H1 (cell line): Measurements from ENCODE around the gene SPINDOC. TPM values are rescaled to one million over a fixed set of nuclear protein-coding genes. Genes with fewer than 3 reads are reported as not detected.

ENCODE experiments used
- POLR2A ChIP-seq, 2 experiments: IDR thresholded peaks; 1 replicate in 1 of 2; 2 replicates in 1 of 2; pipeline ENCODE4 v1.6.1; 2011; ENCODE audit warnings: low read depth in 2 of 2, low read length in 2 of 2, mild to moderate bottlenecking in 2 of 2; ENCODE audit errors: control extremely low read depth in 1 of 2
- YY1 ChIP-seq: IDR thresholded peaks from 2 replicates; pipeline ENCODE4 v1.6.1; 2011; ENCODE audit warnings: low read depth, mild to moderate bottlenecking, low read length
- polyA plus RNA-seq, 7 experiments: library from polyadenylated mRNA; depleted of rRNA in 3 of 7; stranded (reverse) in 5 of 7; unstranded in 2 of 7; fragments of >200 nt in 5 of 7; fragments of 200-250 nt in 2 of 7; gene quantifications; 1 replicate in 5 of 7; 2 replicates in 1 of 7; 4 replicates in 1 of 7; pipeline versions ENCODE4 v1.2.1 to v1.2.3, GENCODE V29; 2011 to 2013; ENCODE audit warnings: missing spikeins in 2 of 7, mixed read lengths in 2 of 7
- total RNA-seq: library from RNA; stranded (reverse); fragmentation: NEBNext Ultra II Directional; extraction: Animal tissue kit (Norgen Biotek cat#: 25700); gene quantifications from 2 replicates; pipeline ENCODE4 v1.2.1, GENCODE V29; 2021
- TF ChIP-seq, protein P1 (sequence below): IDR thresholded peaks from 2 replicates; pipeline ENCODE4 v1.6.1; 2012; ENCODE audit warnings: low read length, inconsistent platforms

The SPINDOC gene
- total and polyA plus RNA-seq, 2 of the 8 experiments (the other 6 are each of a cell fraction or from before 2014, with no cell fraction given), result 78.7 to 99.7 TPM

DNA sequence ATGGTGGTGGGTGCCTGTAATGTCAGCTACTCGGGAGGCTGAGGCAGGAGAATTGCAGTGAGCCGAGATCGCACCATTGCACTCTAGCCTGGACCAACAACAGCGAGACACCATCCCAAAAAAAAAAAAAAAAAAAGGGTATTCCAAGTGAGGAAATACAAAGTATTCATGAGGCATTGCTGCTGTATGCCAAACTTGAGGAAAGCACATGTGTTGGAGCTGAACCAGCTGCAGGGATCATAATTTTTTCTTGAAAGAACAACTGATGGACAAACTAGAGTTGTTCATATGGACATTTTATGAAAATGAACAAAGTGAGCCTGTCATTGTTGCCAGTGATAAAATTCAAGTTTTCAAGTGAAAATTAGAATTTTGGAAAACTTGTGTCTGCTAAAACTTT lies 41.4 kb downstream of the SPINDOC start (continued):
- TF ChIP-seq, protein P1, sequence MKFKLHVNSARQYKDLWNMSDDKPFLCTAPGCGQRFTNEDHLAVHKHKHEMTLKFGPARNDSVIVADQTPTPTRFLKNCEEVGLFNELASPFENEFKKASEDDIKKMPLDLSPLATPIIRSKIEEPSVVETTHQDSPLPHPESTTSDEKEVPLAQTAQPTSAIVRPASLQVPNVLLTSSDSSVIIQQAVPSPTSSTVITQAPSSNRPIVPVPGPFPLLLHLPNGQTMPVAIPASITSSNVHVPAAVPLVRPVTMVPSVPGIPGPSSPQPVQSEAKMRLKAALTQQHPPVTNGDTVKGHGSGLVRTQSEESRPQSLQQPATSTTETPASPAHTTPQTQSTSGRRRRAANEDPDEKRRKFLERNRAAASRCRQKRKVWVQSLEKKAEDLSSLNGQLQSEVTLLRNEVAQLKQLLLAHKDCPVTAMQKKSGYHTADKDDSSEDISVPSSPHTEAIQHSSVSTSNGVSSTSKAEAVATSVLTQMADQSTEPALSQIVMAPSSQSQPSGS, result no peak
- no peak for TF ChIP-seq YY1
- TF ChIP-seq POLR2A (IDR thresholded peaks at IDR 0.05; ENCODE audit: control extremely low read depth in 1 of 2, low read depth in 2 of 2, low read length in 2 of 2), result no peak
